Vagina (tissue), 2 donors: ENCODE measurements around the gene HRH3. TPM values are rescaled to one million over a fixed set of nuclear protein-coding genes. Genes with fewer than 3 reads are reported as not detected.

Experiments used
- DNase-seq, 2 donors: peaks; one replicate each; pipeline ENCODE4 v3.0.0-alpha.2; 2017; ENCODE audit errors: extremely low spot score in 2 of 2
- H3K27ac ChIP-seq: fragments of 200-600 bp; sonication (generic); one replicate; pipeline ENCODE4 v1.5.1; 2019
- H3K27me3 ChIP-seq: fragments of 200-600 bp; sonication (generic); one replicate; pipeline ENCODE4 v1.5.1; 2019
- H3K36me3 ChIP-seq, 2 donors: fragments of 200-600 bp; sonication (generic); one replicate each; pipeline ENCODE4 v1.5.1; 2017 to 2019
- H3K4me1 ChIP-seq: fragments of 200-600 bp; sonication (generic); one replicate; pipeline ENCODE4 v1.5.1; 2019
- H3K4me3 ChIP-seq, 2 donors: fragments of 200-600 bp; sonication (generic); 1 replicate in 1 of 2; 2 replicates in 1 of 2; pipeline ENCODE4 v1.5.1; 2016 to 2019
- H3K9me3 ChIP-seq: fragments of 200-600 bp; sonication (generic); one replicate; pipeline ENCODE4 v1.5.1; 2019
- CTCF ChIP-seq, 3 experiments: fragments of 450-650 bp in 2 of 3; fragments of 200-600 bp in 1 of 3; sonication (generic) in 1 of 3; IDR thresholded peaks; one replicate each; pipeline ENCODE4 v1.5.1; 2017 to 2019; ENCODE audit warnings: antibody characterized with exemption in 3 of 3, mild to moderate bottlenecking in 2 of 3, moderate library complexity in 2 of 3
- POLR2A ChIP-seq, 2 donors: fragments of 450-650 bp; IDR thresholded peaks; one replicate each; pipeline ENCODE4 v1.6.1; 2017; ENCODE audit warnings: antibody characterized with exemption in 2 of 2, mild to moderate bottlenecking in 2 of 2, moderate library complexity in 2 of 2
- POLR2AphosphoS5 ChIP-seq, 2 donors: sonication (generic); formaldehyde crosslinking; IDR thresholded peaks; one replicate each; pipeline ENCODE4 v1.9.0; 2017; ENCODE audit warnings: antibody characterized with exemption in 2 of 2, mild to moderate bottlenecking in 2 of 2, low read depth in 1 of 2; ENCODE audit not compliant: insufficient read depth in 1 of 2
- intact Hi-C: fragments of 100-400 bp; cut with DNase I; formaldehyde crosslinking; loops from one replicate; pipeline ENCODE4 v1.15.1; 2023
- total RNA-seq: library from RNA; depleted of rRNA; stranded (reverse); fragments of >200 nt; gene quantifications from one replicate; pipeline ENCODE4 v1.2.3, GENCODE V29; 2016

HRH3 gene
- total RNA-seq, 1 donor from 2014 or later, result not detected

GRCh38 chr20:62193079-62194025, 26.7 kb downstream of the HRH3 start:
- no peak for TF ChIP-seq CTCF (IDR thresholded peaks at IDR 0.05)
- no peak for TF ChIP-seq POLR2A (IDR thresholded peaks at IDR 0.05)
- TF ChIP-seq POLR2AphosphoS5 (IDR thresholded peaks at IDR 0.05; ENCODE audit: insufficient read depth in 1 of 2, low read depth in 1 of 2), result no peak
- no peaks in the 10 kb centered on the region for H3K4me1 ChIP-seq
- H3K4me3 ChIP-seq, result no peak overlapping the region
- no peak for DNase-seq
- intact Hi-C loops, result no loop called here
- H3K27me3 ChIP-seq, result no peaks in the 10 kb centered on the region
- no peaks in the 10 kb centered on the region for H3K9me3 ChIP-seq
- H3K27ac ChIP-seq, result no peak overlapping the region
- peaks cover 0 to 29% of the 10 kb centered on the region in 2 donors for H3K36me3 ChIP-seq

- H3K36me3 ChIP-seq, result peaks cover 0 to 22% of the 10 kb centered on the region in 2 donors
- no peak overlapping the region for H3K27ac ChIP-seq
- no peak for DNase-seq
- no peaks in the 10 kb centered on the region for H3K27me3 ChIP-seq
- H3K4me1 ChIP-seq, result no peaks in the 10 kb centered on the region
- no peaks in the 10 kb centered on the region for H3K9me3 ChIP-seq
- intact Hi-C loops, result no loop called here
- TF ChIP-seq POLR2A (IDR thresholded peaks at IDR 0.05) (no peak), POLR2AphosphoS5 (IDR thresholded peaks at IDR 0.05; ENCODE audit: insufficient read depth in 1 of 2, low read depth in 1 of 2) (no peak), CTCF (IDR thresholded peaks at IDR 0.05) (no peak)
- no peak overlapping the region for H3K4me3 ChIP-seq
These were observed 27.4 kb downstream of the HRH3 start for GRCh38 chr20:62192635-62193034.

- Histone ChIP-seq H3K4me3 (no peak overlapping the region), H3K27me3 (no peaks in the 10 kb centered on the region), H3K4me1 (peaks cover 6% of the 10 kb centered on the region), H3K27ac (no peak overlapping the region), H3K9me3 (no peaks in the 10 kb centered on the region), H3K36me3 (peaks cover 0 to 21% of the 10 kb centered on the region in 2 donors)
- intact Hi-C loops, result no loop called here
- no peak for DNase-seq
- TF ChIP-seq POLR2AphosphoS5 (IDR thresholded peaks at IDR 0.05; ENCODE audit: insufficient read depth in 1 of 2, low read depth in 1 of 2) (no peak), CTCF (IDR thresholded peaks at IDR 0.05) (no peak), POLR2A (IDR thresholded peaks at IDR 0.05) (no peak)
These were observed 28.1 kb downstream of the HRH3 start for GRCh38 chr20:62191781-62192559.

GRCh38 chr20:62190639-62191411, 29.3 kb downstream of the HRH3 start:
- Histone ChIP-seq H3K27ac (no peak overlapping the region), H3K27me3 (no peaks in the 10 kb centered on the region), H3K9me3 (no peaks in the 10 kb centered on the region), H3K4me3 (no peak overlapping the region), H3K36me3 (peaks cover 0 to 15% of the 10 kb centered on the region in 2 donors), H3K4me1 (peaks cover 11% of the 10 kb centered on the region)
- no peak for TF ChIP-seq POLR2A (IDR thresholded peaks at IDR 0.05)
- no peak for TF ChIP-seq POLR2AphosphoS5 (IDR thresholded peaks at IDR 0.05; ENCODE audit: insufficient read depth in 1 of 2, low read depth in 1 of 2)
- TF ChIP-seq CTCF (IDR thresholded peaks at IDR 0.05), result no peak
- intact Hi-C loops, result no loop called here
- DNase-seq, result no peak
